Anterior cingulate cortex (tissue), 58 donors: Measurements from ENCODE around the gene SYTL3.
"Not testable (repeated sequence)": the region's sequence is repeated elsewhere in the genome, so short reads cannot be mapped to it uniquely, and the experiment has no call there.

Experiments
- DNase-seq, 58 donors: peaks; one replicate each; lab custom pipeline; 2025; lab: John Stamatoyannopoulos, UW

The SYTL3 gene

DNA sequence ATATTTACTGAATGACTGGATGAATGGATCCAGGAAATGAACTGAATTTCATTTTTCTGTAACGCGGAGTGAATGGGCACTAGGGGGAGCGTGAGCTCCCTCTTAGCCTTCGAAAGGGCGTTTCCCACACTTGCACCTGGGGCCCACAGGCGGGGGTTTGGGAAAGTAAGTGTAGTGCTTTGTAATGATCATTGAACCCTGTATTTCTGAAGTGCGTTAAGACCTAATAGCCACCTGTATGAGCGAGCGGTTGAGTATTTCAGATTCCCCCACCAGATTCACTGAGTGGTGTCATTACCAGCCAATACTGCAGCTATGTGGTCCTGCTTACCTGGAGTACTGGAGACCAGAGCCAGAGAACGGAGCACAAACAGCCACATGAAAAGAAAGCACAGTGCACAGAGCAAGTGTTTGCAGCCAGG lies 10.5 kb downstream of the SYTL3 start:
- DNase-seq: no peak

DNA sequence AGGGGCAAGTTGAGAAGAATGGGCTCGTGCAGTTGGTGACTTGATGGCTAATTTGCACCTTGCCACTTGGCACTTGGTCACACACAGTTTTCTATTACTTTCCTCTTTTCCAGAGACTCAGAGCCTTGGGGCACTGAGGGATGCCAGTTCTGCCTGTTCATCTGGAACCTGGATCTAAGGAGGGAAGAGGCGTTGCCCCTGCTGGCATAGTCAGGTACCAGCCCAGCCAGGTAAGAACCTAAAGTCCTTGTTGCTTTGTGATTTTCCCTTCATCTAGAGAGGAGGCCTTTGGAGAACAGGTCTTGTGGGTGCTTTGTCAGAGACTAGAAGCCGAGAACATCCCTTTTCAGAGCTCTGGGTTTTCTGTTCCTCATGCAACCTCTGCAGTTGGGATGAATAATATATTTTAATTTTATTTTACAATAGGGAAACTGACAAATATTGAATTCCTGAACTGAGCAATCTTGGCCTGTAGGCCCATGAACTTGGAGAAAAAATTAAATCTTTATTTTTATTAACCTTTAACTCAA lies 11.4 kb downstream of the SYTL3 start:
- no peak for DNase-seq

DNA sequence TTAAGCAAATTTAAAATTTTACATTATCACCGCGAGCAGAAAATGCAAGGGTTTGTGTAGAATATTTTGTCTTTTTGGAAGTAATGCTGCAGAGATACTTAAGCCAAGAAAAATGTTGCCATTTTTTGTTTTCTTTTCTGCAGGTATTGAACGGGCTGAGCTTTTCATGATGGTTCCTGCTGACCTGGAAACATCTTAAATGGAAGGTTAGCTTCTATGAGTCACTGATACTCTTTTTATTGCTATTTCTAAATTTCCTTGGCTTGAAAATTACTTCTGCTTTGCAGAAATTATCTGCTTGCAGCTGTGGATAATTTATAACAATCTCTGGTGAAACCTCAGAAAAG lies 12.7 kb downstream of the SYTL3 start:
- no peak for DNase-seq

DNA sequence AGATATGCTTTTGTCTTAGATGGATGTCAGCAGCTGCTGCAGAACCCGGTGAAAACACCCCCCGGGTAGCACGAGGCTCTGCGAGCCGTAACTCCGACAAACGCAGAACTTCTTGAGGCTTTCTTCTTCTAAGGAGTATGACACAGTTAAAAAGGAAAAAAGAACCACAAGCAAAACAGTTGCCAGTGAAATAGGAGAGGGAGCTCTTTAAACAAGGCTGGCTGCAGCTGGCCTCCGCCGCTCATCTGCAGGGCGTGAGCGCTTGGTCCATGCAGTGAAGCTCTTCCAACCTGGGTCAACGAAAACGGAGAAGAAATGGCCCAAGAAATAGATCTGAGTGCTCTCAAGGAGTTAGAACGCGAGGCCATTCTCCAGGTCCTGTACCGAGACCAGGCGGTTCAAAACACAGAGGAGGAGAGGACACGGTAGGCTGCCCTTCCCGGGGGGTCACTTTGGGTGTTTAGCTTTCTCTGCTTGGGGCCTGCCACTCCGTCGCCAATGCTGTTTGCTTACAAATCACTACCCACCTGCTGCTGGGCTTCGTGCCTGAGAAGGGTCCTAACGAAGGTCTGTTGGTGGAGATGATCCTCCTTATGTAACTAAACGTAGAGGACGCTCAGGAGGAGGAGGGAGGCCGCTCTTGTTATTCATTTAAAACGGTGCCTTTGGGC lies 13.2 kb downstream of the SYTL3 start:
- no peak for DNase-seq

DNA sequence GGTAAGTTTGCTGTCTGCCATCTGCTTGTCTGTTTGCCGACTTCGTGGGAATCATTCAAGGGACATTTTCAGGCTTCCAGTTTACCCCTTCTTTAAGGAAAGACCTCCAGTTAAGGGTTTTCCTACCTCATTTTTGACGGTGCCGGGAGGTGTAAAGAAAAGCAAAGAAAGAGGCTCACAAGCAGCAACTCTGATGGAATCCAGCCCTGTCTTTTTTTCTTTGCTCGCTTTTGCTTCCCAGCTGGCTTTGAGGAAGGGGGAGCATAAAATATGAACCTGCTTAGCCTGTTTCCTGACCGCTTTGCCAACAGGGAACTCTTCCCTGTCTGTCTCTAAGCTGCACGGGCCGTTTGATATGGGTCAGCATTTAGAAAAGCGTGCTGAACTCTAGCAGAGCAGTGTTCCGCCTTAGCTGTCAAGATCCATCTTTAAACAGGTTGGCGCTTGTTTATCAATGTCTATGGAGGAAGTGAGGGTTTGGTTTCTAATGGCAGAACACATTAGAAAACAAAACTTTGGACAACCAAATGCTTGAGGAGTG lies 13.8 kb downstream of the SYTL3 start:
- no peak for DNase-seq

DNA sequence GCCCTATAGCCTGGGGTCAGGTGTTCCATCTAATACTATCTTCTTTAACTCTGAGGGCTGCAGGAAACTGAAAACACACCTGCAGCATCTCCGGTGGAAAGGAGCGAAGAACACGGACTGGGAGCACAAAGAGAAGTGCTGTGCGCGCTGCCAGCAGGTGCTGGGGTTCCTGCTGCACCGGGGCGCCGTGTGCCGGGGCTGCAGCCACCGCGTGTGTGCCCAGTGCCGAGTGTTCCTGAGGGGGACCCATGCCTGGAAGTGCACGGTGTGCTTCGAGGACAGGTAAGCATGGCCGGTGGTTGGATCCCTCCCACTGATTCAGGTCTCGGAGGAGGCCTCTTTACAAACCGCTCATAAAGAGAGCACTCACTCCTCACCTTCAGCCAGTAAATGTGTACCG lies 15.5 kb downstream of the SYTL3 start:
- no peak for DNase-seq

DNA sequence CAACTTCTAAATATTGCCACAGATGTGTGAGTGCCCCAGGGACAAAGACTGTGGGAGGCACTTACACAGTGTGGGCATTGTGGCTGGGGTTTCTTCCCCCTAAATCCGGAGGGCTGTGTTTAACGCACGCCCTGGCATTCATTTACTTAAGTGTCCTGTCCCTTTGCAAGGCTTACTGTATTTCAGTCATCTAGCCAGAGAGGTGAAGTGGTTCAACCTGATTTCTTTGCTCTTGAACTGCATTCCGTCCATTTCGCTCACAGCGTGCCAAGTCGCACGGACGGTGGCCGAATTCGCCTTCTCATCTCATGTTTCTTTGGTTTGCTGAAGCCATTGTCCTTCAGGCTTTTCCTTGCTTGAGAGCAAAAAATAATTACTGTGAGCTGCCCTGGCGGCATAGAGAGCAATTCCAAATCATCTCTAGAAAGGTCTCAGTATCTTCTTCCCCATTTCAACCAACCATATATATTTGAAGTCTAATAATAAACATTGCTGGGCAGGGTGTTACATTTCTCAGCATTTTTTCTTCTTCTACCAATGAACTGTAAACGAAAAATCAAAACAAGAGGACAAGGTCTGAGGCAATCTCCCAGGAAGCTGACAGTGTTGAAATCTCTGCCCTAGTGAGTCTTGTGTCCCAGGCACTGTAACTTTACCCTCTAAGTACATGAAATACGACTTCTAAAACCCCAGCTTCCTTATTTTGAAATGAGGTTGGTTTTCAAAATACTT lies 16.9 kb downstream of the SYTL3 start:
- DNase-seq: no peak

DNA sequence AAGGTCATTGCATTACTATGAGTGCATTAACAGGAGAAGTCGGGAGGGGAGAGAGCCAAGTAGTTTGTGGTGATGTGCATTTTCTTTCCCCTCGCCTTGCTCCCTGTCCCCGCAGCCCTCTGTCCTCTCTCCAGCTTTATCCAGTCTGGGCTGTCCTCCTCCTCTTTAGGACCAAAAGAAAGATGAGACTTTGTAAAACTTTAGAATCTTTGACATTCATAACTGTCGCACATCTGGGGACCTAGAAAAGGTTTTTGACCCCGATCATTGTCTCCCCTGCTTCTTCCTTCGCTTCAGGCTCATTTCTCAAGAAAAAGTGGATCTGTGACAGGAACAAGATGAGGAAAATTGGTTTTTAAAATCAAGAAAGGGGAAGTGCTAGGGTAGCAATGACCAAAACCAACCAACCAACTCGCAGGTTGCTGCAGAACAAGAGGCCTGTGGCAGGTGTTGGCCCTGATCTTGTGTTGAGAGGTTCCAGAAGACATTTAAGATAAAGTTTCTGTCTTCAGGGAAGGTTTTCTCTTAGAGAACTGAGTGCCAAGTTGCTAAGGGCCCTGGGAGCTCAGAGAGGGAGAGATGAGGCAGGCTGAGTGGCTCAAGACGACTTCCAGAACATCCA lies 17.6 kb downstream of the SYTL3 start:
- no peak for DNase-seq

DNA sequence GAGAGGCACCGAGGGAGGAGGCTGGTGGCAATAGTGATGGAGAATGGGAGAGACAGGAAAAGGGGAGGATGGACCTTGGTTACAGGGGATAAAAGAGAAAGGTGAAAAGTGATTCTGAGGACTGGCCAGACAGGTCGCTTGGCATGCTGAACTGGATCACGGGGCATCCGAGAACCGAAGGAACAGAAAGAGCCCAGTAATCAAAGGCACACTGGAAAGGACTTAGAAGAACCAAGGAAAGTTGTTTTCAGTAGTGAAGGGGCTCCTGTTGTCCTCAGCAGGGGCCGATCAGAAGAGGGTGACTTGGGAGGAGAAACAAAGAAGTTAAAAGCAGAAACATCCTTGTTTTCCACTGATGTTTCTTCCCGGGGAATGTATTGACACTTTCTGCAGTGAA lies 18.9 kb downstream of the SYTL3 start:
- no peak for DNase-seq

DNA sequence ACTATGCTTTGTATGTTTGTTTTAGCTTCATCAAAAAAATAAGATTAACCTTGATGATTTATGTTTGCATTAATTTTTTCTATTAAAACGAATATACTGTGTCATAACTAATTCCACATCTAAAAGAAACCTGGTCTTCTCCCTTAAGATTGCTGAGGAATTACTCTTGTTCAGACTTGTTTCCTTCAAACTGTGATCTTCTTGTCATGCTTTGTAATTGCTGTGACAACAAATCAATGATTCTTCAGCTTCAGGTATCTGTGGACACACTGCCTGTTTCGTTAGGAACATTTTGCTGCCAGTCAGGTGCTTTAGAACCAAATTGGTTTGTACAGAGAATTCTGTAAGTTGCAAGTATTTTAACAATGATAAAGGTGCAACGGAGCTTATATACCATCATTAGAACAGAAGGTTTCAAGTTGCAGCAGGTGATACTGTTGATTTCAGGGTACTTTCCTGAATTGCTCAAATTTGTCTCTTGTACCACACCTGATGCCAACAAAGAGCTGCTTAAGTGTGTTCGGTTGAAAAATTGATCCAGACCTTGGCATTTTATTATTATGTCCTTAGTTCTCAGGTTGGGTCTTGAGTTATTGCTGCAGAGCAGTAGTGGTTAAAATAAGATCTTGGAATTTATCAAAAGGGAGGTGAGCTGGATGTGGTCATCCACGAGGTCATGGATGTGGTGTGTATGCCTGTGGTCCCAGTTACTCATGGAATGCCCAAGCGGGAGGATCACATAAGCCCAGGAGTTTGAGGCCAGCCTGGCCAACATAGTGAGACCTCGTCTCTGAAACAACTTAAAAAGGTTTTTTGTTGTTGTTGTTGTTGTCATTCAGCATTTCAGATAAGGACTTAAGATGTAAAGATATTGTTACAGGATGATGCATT lies 19.5 kb downstream of the SYTL3 start:
- no peak for DNase-seq

DNA sequence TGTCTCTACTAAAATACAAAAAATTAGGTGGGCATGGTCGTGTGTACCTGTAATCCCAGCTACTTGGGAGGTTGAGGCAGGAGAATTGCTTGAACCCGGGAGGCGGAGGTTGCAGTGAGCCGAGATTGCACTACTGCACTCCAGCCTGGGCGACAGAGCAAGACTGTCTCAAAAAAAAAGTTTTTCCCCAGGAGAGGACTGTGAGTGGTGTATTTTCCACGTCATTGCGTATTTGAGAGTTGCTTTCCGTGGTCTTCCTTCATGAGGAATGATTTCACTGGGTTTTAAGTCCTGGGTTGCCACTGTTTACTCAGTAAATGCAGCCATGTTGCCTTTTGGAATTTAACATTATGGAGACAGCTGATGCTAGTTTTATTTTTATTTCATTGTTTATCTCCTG lies 22.3 kb downstream of the SYTL3 start:
- not testable (repeated sequence) for DNase-seq

DNA sequence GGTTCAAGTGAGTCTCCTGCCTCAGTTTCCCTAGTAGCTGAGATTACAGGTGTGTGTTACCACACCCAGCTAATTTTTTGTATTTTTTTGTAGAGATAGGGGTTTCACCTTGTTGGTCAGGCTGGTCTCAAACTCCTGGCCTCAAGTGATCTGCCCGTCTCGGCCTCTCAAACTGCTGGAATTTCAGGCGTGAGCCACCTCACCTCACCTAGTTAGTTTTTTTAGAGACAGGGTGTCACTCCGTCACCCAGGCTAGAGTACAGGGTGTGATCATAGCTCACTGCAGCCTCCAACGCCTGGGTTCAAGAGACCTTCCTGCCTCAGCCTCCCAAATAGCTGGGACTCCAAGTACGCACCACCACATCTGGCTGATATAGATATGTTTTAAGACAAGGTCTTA lies 22.9 kb downstream of the SYTL3 start:
- no peak for DNase-seq

DNA sequence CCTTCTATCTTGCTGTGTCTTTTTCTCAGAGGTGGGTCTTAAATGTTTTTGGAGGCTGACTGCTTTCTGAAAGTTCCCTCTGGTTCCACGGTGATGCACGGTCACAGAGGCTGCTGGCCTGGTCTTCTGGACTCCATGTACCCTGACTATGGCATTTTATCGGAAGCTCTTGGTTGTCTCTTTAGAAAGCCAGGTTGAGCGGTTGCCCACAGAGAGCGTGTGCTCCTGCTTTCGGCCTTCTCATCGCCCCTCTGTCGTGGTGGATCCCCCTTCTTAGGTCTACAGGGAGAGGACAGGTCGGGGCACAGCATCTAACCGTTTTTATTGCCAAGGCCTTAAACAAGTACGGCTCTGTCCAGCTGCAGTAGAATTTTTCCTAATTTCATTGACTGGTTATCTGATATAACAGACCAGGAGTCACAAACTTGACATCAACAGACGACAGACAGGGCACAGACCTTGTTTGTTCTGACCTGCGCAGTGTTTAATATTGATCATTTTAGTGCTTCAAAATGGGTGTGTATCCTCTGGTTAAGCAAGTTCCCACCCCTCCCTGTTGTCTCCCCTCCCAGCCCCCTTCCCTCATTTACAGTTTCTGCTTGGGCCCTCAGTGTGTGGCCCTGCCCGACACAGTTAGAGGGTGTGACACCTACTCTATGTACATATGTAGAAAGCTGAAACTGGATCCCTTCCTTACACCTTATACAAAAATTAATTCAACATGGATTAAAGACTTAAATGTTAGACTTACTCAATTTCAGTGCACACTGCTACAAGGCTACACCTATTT lies 24.7 kb downstream of the SYTL3 start:
- no peak for DNase-seq

DNA sequence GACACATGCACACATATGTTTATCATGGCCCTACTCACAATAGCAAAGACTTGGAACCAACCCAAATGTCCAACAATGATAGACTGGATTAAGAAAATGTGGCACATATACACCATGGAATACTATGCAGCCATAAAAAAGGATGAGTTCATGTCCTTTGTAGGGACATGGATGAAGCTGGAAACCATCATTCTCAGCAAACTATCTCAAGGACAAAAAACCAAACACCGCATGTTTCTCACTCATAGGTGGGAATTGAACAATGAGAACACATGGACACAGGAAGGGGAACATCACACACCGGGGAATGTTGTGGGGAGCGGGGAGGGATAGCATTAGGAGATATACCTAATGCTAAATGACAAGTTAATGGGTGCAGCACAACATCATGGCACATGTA lies 27.2 kb downstream of the SYTL3 start:
- DNase-seq: not testable (repeated sequence)

DNA sequence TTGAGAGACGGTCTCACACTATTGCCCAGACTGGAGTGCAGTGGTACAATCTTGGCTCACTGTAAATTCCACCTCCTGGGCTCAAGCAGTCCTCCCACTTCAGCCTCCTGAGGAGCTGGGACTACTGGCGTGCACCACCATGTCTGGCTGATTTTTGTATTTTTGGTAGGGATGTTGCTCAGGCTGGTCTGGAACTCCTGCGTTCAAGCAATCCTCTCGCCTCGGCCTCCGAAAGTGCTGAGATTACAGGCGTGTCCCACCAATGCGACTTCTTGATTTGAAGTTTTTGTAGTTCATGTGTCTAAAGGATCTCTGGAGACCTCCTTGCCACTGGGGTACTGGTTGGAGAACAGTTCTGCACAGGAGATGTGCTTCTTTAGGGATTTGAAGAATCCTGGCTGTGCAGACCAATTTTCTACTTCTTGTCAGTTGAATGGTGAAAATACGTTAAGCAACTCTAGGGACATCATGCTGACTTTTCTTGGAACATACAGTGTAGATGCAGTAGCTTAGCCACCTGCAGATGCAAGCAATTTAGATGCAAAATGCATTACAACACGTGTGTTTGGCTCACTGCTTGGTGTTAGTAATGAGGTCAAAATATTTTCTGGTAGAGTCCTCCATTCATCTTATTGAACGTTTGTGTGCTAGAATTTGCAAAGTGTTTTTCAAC lies 28.2 kb downstream of the SYTL3 start:
- DNase-seq: no peak

DNA sequence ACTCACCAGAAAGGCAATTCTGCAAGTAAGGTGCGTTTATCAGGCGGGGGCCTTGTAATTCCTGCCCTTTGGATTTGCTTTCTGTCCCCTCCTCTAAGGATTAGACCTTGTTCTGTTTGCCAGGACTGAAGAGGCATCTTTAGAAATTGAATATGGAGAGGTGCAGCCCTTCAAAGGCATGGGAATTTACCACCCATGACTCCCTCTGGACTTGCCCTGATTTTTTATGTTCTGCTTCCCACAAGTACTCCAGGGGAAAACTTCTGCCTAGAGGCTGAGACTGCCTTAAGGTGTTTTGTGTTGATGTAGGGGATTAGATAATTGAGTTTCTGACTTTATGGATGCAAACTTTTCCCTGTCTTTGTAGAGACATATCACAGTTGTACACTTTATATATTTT lies 30.2 kb downstream of the SYTL3 start:
- DNase-seq: no peak

DNA sequence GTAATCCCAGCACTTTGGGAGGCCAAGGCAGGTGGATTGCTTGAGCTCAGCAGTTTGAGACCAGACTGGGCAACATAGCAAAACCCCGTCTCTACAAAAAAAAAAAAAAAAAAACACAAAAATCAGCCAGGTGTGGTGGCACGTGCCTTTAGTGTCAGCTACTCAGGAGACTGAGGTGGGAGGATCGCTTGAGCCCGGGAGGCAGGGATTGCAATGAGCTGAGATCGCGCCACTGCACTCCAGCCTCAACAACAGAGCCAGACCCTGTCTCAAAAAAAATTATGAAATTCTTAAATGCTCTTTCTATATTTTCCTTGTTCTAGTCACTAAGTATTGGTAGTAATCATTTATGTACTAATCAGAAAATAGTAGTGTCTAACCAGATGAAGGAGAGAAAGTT lies 30.6 kb downstream of the SYTL3 start:
- DNase-seq: no peak

DNA sequence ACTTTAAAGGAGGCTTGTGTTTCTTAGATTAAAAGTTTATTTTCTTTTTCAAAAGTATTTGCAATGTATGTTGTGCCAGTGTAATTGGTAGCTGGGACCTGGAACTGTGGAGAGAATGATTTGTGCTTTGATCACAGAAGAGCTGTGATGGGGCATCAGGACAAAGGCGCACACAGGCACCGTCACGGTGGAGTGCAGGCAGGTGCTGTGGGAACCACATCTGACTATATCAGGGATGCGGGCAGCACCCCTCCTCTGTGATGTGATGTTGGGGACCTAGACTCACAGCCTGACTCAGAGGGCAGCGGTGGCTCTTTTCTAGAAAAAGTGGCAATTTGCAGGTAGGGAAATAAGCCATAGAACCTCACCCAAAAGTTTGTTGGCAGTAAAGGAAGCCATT lies 34.5 kb downstream of the SYTL3 start:
- no peak for DNase-seq

DNA sequence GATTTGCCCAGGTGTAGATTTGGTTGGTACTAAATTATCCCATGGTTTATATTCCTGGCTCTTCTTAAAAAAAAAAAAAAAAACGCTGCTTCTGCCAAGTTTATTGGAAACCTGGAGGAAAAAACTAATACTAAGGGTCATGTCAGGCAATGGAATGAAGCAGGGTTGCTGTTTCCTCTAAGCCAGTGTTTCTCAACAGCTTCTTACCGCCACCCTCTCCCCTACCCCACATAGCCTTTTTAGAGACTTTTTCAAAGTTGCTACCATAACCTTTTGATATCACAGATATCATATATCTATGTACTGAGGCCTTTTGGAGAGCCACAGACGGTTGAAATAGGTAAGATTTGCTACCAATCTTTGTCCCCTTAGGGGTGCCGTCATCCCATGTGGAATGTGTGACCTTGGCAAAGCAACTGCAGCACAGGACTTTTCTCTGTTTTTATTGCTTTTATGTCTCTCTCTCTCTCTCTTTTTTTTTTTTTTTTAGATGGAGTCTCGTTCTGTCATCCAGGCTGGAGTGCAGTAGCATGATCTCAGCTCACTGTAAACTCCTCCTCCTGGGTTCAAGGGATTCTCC lies 35.0 kb downstream of the SYTL3 start:
- DNase-seq: no peak
